Hematopoietic multipotent progenitor cell treated with erythropoietin and hydrocortisone succinate and interleukin-3 and kit ligand, for 17 days (in vitro differentiated cells): Measurements from ENCODE around the gene NDUFS2.

Experiments
- DNase-seq: peaks from one replicate; pipeline ENCODE4 v3.0.0-alpha.2; 2015; ENCODE audit warnings: low spot score

Gene NDUFS2

GRCh38 chr1:161172776-161173376 is 29.3 kb upstream of the NDUFS2 start:
- DNase-seq, result peak; percentile 48

- DNase-seq, result no peak
Observed at GRCh38 chr1:161173711-161174110, 28.5 kb upstream of the NDUFS2 start.

DNA sequence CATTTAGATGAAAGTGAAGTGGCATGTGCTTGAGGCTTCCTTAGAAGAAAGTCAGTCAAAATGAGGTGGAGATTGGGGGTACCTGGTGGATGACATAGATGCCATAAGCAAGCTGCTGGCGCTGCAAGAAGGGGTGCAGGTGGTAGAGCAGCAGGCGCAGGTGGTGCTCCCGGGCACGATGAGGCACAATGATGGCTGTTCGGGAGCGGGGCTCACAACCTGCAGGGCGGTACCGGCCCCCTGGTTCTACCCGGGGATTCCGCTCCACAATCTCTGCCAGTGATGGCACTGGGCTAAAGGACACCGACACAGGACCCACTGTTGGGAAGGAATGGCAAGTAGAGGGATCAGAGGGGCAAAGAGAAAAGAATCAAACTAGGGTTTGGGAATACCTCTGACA is 27.3 kb upstream of the NDUFS2 start:
- no peak for DNase-seq

- no peak for DNase-seq
Observed at GRCh38 chr1:161175771-161176453, 26.3 kb upstream of the NDUFS2 start.

- DNase-seq, result peak; percentile 67
Observed at GRCh38 chr1:161176468-161177111, 25.6 kb upstream of the NDUFS2 start.

GRCh38 chr1:161177112-161177935 is 24.8 kb upstream of the NDUFS2 start, which contains the start of gene B4GALT3:
B4GALT3 (minus strand) TSS chr1:161177507; CDS start chr1:161176060, 1,447 bp downstream.
- peak; percentile 93 for DNase-seq

DNA sequence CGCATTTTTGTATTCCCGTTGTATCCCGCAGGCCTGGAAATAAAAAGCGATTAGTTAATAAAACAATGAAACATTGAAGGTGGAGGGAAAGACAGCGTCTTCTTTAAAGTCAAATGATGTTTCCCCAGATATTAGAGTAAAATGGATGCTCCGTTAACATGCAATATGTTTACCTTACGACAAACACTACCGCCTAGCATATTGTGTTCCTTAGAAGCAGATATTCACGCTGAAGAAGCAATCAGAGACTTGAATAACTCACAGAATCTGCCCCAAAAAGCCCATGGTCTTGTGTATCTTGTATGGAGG is 24.3 kb upstream of the NDUFS2 start:
- DNase-seq, result no peak

- no peak for DNase-seq
Observed at GRCh38 chr1:161179698-161180097, 22.5 kb upstream of the NDUFS2 start.

GRCh38 chr1:161180639-161181038 is 21.5 kb upstream of the NDUFS2 start:
- DNase-seq, result peak; percentile 45

DNA sequence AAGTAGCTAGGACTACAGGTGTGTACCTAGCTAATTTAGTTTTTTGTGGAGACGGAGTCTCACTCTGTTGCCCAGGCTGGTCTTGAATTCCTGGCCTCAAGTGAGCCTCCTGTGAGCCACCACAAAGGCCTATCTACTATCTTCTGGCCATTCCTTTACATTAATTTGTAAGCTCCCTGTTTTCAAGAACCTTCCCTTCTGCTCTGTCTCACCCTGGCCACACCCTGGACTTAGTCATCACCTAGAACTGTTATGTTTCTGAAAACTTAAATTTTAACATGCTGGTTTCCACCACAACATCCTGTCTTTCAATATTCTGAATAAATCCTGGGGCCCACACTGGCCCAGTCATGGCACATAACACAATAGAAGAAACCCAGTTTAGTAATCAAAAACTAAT is 20.0 kb upstream of the NDUFS2 start:
- DNase-seq, result peak; percentile 67

GRCh38 chr1:161185282-161185682 is 16.9 kb upstream of the NDUFS2 start:
- no peak for DNase-seq

GRCh38 chr1:161185732-161186311 is 16.3 kb upstream of the NDUFS2 start:
- no peak for DNase-seq

- no peak for DNase-seq
Observed at GRCh38 chr1:161187311-161187710, 14.9 kb upstream of the NDUFS2 start.

DNA sequence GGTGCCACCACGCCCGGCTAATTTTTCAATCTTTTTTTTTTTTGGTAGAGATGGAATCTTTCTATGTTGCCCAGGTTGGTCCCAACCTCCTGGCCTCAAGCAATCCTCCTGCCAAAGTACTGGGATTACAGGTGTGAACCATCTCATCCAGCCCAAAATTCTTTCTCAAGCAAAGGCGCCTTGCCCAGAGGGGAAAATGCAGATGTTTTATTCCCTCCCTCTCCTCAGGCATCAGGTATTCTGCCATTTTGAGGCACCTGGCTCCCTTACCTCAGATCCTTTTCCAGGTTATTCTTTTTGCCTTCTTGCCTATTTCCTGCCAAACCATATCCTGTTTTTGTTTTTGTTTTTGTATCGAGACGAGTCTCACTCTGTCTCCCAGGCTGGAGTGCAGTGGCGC is 13.8 kb upstream of the NDUFS2 start:
- no peak for DNase-seq

GRCh38 chr1:161189036-161189435 is 13.1 kb upstream of the NDUFS2 start:
- DNase-seq, result no peak

DNA sequence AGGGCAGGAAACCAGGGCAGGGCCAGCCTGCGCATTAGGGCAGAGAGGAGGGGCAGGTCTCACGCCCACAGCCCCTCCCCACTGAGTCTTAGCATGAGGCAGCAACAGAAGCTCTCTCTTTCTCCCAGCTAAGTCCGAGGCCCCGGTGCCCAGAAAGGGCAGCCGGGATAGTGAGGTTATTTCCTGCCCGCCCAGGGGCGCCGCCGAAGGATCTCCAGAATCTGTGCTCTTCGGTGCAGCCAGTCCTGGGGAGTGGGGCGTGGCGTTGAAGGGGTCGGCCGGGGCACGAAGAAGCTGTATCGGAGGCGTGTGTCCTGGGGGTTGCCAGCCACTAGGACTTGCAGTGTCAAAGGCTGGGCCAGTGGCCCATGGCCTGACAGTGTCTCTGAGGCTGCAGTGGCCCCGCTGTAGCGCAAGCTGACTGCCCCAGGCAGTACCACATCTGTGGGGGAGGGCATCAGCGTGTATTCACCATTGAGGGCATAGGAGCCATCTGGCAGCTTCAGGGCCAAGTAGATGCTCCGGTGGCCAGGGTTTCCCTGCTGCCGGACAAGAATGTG is 11.1 kb upstream of the NDUFS2 start:
- DNase-seq, result no peak

- no peak for DNase-seq
Observed at GRCh38 chr1:161191971-161192370, 10.2 kb upstream of the NDUFS2 start.

- peak; percentile 87 for DNase-seq
Observed at GRCh38 chr1:161192476-161193465, 9.4 kb upstream of the NDUFS2 start.

DNA sequence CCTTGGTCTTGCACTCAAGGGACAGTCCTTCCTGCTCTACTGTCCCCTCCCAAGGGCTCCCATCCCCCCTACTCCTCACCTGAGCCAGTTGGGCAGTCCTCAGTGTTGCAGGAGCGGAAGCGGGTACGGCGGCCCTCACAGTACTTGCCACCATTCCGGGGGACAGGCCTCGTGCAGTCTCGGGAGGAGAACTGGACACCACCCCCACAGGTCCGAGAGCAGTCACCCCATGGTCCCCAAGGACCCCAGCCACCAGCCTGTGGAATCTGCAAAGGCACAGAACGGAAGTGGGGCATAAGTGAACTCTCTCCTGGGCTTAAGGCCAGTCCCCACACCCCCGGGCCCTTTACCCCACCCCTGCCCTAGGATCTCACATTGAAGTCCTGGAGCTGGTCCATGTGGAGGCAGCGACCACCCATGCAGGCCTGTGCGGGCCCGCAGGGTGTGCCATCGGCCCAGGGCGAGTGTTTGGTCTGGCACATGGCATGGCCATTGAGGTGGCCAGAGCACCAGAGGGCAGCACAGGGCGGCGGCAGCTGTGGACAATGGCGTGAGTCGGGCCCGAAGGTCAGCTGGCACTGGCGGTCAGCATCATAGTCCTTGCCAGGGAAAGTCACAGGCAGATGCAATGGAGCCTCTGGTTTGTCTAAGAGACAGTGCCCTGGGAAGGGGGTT is 8.5 kb upstream of the NDUFS2 start:
- no peak for DNase-seq

GRCh38 chr1:161195171-161195570 is 7.0 kb upstream of the NDUFS2 start:
- no peak for DNase-seq
